GM12874 (cell line): Measurements from ENCODE around the gene SPAG17.

ENCODE experiments used
- TF ChIP-seq, protein P1 (sequence below): IDR thresholded peaks from 2 replicates; pipeline ENCODE4 v1.5.1; 2011; ENCODE audit warnings: low read depth, mild to moderate bottlenecking, control low read depth, low read length, moderate library complexity; ENCODE audit not compliant: insufficient read depth

Gene SPAG17

DNA sequence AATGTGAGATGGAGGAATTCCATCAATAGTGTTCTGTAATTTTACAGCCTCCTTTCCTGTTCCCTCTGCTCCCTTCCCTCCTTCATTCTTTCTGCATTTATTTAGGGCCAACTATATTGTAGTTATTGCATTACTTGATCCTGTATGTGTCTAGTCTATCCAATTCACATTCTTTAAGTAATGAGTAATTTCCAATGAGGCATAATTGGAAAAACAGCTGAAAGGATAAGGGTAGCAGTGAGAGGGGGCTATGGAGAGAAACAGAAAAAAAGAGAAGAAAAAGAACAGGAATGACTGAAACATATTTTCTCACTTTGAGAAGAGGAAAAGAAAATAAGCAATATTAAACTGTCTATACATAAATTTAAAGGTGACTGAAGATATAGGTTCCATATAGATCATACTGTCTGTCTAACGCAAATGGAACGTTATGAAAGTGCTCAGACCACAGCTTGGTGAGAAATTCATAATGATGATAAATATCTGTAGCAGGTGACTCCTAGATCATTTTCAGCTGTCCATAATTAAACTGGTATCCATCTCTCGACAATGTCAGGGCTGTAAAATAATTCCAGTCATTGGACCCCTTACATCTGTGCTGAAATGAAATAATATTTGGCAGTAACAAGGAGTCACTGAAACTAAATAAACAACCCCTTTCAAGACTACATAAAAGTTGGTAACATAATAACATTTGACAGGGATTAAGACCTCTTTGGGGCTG, 61.8 kb downstream of the SPAG17 start:
- TF ChIP-seq, protein P1, sequence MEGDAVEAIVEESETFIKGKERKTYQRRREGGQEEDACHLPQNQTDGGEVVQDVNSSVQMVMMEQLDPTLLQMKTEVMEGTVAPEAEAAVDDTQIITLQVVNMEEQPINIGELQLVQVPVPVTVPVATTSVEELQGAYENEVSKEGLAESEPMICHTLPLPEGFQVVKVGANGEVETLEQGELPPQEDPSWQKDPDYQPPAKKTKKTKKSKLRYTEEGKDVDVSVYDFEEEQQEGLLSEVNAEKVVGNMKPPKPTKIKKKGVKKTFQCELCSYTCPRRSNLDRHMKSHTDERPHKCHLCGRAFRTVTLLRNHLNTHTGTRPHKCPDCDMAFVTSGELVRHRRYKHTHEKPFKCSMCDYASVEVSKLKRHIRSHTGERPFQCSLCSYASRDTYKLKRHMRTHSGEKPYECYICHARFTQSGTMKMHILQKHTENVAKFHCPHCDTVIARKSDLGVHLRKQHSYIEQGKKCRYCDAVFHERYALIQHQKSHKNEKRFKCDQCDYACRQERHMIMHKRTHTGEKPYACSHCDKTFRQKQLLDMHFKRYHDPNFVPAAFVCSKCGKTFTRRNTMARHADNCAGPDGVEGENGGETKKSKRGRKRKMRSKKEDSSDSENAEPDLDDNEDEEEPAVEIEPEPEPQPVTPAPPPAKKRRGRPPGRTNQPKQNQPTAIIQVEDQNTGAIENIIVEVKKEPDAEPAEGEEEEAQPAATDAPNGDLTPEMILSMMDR = no peak

- TF ChIP-seq, protein P1 = no peak
Measured at GRCh38 chr1:118122234-118123004, 62.6 kb downstream of the SPAG17 start.

DNA sequence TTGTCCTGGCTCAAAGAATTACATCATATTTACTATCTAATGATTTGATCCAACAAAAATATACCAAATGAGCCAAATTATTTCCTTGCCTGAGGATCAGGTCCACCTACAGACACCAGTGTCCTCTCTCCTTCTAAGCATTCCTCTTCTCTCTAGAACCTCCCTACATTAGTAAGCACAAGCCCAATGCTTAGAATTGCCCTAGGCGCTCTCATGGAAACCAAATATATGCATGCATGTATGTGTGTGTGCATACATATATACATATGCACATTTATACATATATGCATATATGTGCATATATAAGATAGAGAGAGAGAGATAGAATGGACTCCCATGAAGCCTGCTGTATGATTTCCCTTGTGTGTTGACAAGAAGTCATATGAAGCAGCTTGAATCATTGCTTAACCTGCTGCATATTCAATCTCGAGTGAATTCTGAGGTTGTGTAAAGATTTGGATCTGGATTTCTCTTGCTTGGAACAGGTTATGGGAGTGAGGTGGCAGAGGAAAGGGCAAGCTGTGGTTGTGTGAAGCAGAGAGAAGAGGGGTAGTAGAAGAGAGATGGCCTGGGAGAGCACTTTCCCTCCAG, 66.1 kb downstream of the SPAG17 start:
- TF ChIP-seq, protein P1 = no peak

DNA sequence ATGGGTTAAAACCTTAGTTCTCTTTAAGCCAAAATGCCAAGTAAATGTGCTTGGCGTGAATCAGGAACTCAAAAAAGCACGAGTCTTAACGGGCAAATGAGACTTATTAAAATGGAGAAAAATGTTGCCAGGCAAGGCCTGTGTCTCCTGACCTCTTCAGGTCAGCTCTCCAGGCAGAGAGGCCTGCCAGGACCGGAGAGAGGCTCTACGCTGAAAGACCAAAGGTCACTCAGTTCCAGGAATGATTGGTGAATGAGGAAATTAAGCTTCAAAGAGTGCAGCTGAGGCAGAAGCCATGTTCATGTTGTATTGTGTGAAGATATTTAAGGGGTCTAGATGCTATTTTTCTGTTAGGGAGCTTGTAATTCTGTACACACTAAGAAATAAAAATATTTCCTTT, 66.6 kb downstream of the SPAG17 start:
- TF ChIP-seq, protein P1 = no peak

GRCh38 chr1:118117521-118117920, 67.5 kb downstream of the SPAG17 start:
- TF ChIP-seq, protein P1 = no peak

DNA sequence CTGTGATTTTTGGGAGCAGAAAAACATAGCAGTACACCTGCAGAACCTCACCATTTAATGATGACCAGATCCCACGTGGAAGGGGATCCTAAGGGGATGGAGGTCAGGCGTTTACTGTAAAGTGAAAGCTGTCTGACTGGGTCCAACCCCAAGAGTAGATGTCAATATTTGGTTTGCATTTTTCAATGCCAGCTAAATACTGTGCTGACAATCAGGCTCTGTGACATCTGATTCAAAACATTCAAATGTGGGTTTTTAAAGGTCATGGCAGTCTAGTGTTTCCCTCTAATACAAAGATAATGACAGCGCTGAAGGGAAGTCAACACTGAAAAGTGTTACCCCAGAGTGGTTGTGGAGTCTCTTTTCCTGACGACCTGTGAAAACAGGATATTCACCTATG, 68.1 kb downstream of the SPAG17 start:
- TF ChIP-seq, protein P1 = no peak

- TF ChIP-seq, protein P1 = no peak
Measured at GRCh38 chr1:118116401-118116800, 68.6 kb downstream of the SPAG17 start.
